H1 (cell line): ENCODE results near the gene RAB35. TPM values are rescaled to one million over a fixed set of nuclear protein-coding genes. Genes with fewer than 3 reads are reported as not detected.

ENCODE experiments used
- KDM5A ChIP-seq: fragments of 200-600 bp; IDR thresholded peaks from 2 replicates; pipeline ENCODE4 v1.7.1; 2012; ENCODE audit warnings: mild to moderate bottlenecking, low read length, inconsistent platforms, mixed read lengths
- NANOG ChIP-seq: IDR thresholded peaks from 2 replicates; pipeline ENCODE4 v1.6.1; 2011; ENCODE audit warnings: low read length, low read depth, mild to moderate bottlenecking, inconsistent platforms; ENCODE audit not compliant: insufficient read depth, poor library complexity, severe bottlenecking
- SIN3A ChIP-seq, 2 experiments: IDR thresholded peaks in 1 of 2; conservative IDR thresholded peaks in 1 of 2; 2 replicates each; pipeline ENCODE4 v1.6.1; 2011 to 2012; ENCODE audit warnings: low read length in 2 of 2, improper control_type of control experiment in 1 of 2, low read depth in 1 of 2, mild to moderate bottlenecking in 1 of 2
- SP2 ChIP-seq: IDR thresholded peaks from 2 replicates; pipeline ENCODE4 v1.6.1; 2012; ENCODE audit warnings: mild to moderate bottlenecking, low read length, inconsistent platforms
- YY1 ChIP-seq: IDR thresholded peaks from 2 replicates; pipeline ENCODE4 v1.6.1; 2011; ENCODE audit warnings: low read depth, mild to moderate bottlenecking, low read length
- polyA plus RNA-seq, 7 experiments: library from polyadenylated mRNA; depleted of rRNA in 3 of 7; stranded (reverse) in 5 of 7; unstranded in 2 of 7; fragments of >200 nt in 5 of 7; fragments of 200-250 nt in 2 of 7; gene quantifications; 1 replicate in 5 of 7; 2 replicates in 1 of 7; 4 replicates in 1 of 7; pipeline versions ENCODE4 v1.2.1 to v1.2.3, GENCODE V29; 2011 to 2013; ENCODE audit warnings: missing spikeins in 2 of 7, mixed read lengths in 2 of 7
- total RNA-seq: library from RNA; stranded (reverse); fragmentation: NEBNext Ultra II Directional; extraction: Animal tissue kit (Norgen Biotek cat#: 25700); gene quantifications from 2 replicates; pipeline ENCODE4 v1.2.1, GENCODE V29; 2021
- TF ChIP-seq, protein P1 (sequence below): fragments of 300-600 bp; sonication (generic); IDR thresholded peaks from 2 replicates; pipeline ENCODE4 v1.7.1; 2012; ENCODE audit warnings: low read length, moderate library complexity, mild to moderate bottlenecking, inconsistent platforms; ENCODE audit not compliant: insufficient replicate concordance
- TF ChIP-seq, protein P2 (sequence below): IDR thresholded peaks from 2 replicates; pipeline ENCODE4 v1.6.1; 2012; ENCODE audit warnings: low read length, inconsistent platforms

The RAB35 gene
- total and polyA plus RNA-seq, 2 of the 8 experiments (the other 6 are each of a cell fraction or from before 2014, with no cell fraction given), result 33.4 to 39.0 TPM

DNA sequence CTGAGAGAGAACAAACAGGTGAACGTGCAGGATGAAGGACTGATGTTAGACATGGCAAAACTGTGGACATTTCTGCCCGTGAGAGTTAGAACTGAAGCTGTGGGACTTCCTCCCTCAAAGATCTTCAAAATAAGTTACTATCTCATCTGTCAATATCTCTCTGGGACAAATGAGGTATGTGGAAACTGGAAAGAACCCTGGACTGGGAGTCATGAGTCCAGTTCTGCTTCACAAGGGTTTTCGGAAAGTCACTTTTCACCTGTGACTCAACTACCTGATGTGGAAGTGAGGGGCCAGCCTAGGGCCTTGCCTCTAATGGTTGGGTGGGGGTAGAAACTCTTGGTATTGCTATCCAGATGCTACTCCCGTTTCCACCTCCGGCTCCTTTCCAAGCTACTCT, 47.3 kb downstream of the RAB35 start (continued):
- TF ChIP-seq, protein P1, sequence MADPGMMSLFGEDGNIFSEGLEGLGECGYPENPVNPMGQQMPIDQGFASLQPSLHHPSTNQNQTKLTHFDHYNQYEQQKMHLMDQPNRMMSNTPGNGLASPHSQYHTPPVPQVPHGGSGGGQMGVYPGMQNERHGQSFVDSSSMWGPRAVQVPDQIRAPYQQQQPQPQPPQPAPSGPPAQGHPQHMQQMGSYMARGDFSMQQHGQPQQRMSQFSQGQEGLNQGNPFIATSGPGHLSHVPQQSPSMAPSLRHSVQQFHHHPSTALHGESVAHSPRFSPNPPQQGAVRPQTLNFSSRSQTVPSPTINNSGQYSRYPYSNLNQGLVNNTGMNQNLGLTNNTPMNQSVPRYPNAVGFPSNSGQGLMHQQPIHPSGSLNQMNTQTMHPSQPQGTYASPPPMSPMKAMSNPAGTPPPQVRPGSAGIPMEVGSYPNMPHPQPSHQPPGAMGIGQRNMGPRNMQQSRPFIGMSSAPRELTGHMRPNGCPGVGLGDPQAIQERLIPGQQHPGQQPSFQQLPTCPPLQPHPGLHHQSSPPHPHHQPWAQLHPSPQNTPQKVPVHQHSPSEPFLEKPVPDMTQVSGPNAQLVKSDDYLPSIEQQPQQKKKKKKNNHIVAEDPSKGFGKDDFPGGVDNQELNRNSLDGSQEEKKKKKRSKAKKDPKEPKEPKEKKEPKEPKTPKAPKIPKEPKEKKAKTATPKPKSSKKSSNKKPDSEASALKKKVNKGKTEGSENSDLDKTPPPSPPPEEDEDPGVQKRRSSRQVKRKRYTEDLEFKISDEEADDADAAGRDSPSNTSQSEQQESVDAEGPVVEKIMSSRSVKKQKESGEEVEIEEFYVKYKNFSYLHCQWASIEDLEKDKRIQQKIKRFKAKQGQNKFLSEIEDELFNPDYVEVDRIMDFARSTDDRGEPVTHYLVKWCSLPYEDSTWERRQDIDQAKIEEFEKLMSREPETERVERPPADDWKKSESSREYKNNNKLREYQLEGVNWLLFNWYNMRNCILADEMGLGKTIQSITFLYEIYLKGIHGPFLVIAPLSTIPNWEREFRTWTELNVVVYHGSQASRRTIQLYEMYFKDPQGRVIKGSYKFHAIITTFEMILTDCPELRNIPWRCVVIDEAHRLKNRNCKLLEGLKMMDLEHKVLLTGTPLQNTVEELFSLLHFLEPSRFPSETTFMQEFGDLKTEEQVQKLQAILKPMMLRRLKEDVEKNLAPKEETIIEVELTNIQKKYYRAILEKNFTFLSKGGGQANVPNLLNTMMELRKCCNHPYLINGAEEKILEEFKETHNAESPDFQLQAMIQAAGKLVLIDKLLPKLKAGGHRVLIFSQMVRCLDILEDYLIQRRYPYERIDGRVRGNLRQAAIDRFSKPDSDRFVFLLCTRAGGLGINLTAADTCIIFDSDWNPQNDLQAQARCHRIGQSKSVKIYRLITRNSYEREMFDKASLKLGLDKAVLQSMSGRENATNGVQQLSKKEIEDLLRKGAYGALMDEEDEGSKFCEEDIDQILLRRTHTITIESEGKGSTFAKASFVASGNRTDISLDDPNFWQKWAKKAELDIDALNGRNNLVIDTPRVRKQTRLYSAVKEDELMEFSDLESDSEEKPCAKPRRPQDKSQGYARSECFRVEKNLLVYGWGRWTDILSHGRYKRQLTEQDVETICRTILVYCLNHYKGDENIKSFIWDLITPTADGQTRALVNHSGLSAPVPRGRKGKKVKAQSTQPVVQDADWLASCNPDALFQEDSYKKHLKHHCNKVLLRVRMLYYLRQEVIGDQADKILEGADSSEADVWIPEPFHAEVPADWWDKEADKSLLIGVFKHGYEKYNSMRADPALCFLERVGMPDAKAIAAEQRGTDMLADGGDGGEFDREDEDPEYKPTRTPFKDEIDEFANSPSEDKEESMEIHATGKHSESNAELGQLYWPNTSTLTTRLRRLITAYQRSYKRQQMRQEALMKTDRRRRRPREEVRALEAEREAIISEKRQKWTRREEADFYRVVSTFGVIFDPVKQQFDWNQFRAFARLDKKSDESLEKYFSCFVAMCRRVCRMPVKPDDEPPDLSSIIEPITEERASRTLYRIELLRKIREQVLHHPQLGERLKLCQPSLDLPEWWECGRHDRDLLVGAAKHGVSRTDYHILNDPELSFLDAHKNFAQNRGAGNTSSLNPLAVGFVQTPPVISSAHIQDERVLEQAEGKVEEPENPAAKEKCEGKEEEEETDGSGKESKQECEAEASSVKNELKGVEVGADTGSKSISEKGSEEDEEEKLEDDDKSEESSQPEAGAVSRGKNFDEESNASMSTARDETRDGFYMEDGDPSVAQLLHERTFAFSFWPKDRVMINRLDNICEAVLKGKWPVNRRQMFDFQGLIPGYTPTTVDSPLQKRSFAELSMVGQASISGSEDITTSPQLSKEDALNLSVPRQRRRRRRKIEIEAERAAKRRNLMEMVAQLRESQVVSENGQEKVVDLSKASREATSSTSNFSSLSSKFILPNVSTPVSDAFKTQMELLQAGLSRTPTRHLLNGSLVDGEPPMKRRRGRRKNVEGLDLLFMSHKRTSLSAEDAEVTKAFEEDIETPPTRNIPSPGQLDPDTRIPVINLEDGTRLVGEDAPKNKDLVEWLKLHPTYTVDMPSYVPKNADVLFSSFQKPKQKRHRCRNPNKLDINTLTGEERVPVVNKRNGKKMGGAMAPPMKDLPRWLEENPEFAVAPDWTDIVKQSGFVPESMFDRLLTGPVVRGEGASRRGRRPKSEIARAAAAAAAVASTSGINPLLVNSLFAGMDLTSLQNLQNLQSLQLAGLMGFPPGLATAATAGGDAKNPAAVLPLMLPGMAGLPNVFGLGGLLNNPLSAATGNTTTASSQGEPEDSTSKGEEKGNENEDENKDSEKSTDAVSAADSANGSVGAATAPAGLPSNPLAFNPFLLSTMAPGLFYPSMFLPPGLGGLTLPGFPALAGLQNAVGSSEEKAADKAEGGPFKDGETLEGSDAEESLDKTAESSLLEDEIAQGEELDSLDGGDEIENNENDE, result no peak
- TF ChIP-seq SP2 (no peak), NANOG (no peak), YY1 (no peak), KDM5A (no peak), SIN3A (conservative IDR thresholded peaks at IDR 0.05 in 1 of 2, IDR thresholded peaks at IDR 0.05 in 1 of 2; ENCODE audit: low read depth in 1 of 2, low read length in 2 of 2) (no peak)
- TF ChIP-seq, protein P2, sequence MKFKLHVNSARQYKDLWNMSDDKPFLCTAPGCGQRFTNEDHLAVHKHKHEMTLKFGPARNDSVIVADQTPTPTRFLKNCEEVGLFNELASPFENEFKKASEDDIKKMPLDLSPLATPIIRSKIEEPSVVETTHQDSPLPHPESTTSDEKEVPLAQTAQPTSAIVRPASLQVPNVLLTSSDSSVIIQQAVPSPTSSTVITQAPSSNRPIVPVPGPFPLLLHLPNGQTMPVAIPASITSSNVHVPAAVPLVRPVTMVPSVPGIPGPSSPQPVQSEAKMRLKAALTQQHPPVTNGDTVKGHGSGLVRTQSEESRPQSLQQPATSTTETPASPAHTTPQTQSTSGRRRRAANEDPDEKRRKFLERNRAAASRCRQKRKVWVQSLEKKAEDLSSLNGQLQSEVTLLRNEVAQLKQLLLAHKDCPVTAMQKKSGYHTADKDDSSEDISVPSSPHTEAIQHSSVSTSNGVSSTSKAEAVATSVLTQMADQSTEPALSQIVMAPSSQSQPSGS, result no peak
